ENCODE measurements around the gene PALD1.

The PALD1 gene

DNA sequence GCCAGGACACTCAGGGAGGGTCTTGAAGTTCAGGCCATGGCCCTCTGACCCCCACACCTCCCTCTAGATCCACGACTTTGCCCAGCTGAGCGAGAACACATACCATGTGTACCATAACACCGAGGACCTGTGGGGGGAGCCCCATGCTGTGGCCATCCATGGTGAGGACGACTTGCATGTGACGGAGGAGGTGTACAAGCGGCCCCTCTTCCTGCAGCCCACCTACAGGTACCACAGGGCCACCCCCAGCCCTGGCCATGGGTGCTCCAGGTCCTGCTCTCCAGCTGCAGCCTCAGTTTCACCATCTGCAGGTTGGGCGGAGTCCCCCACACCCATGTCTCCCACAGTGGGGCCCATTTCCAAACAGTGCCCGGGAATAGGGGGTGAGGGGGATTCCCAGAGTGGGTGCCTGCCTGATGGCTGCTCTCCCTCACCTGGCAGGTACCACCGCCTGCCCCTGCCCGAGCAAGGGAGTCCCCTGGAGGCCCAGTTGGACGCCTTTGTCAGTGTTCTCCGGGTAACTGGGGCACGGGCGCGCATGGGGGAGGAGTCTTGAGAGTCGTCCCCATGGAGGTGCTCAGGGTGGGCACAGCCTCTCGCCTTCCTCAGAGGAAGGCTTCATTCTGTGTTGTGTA, 54.1 kb downstream of the PALD1 start:
- H3K79me2 ChIP-seq (ENCODE audit: control insufficient read depth, low read length): no peaks in the 10 kb centered on the region
- H3F3A ChIP-seq (ENCODE audit: control insufficient read depth, insufficient read depth): peaks cover 8% of the 10 kb centered on the region
- H3K9me3 ChIP-seq (ENCODE audit: control insufficient read depth, insufficient read depth, low read length): no peaks in the 10 kb centered on the region
- H3K4me3 ChIP-seq (ENCODE audit: low read length): no peak overlapping the region
- no peak for TF ChIP-seq EZH2phosphoT487 (IDR thresholded peaks at IDR 0.05; ENCODE audit: borderline replicate concordance, low read length)
- TF ChIP-seq, protein P1, sequence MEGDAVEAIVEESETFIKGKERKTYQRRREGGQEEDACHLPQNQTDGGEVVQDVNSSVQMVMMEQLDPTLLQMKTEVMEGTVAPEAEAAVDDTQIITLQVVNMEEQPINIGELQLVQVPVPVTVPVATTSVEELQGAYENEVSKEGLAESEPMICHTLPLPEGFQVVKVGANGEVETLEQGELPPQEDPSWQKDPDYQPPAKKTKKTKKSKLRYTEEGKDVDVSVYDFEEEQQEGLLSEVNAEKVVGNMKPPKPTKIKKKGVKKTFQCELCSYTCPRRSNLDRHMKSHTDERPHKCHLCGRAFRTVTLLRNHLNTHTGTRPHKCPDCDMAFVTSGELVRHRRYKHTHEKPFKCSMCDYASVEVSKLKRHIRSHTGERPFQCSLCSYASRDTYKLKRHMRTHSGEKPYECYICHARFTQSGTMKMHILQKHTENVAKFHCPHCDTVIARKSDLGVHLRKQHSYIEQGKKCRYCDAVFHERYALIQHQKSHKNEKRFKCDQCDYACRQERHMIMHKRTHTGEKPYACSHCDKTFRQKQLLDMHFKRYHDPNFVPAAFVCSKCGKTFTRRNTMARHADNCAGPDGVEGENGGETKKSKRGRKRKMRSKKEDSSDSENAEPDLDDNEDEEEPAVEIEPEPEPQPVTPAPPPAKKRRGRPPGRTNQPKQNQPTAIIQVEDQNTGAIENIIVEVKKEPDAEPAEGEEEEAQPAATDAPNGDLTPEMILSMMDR (IDR thresholded peaks at IDR 0.05; ENCODE audit: low read depth, low read length, poor library complexity, severe bottlenecking): no peak
- H3K4me2 ChIP-seq (ENCODE audit: low read length): no peak overlapping the region
- no peaks in the 10 kb centered on the region for H3K9me2 ChIP-seq (replicated peaks; ENCODE audit: control insufficient read depth, low read length)
- peaks cover 22% of the 10 kb centered on the region for H3K4me1 ChIP-seq (ENCODE audit: control insufficient read depth, low read length)
- H4K20me1 ChIP-seq (ENCODE audit: control insufficient read depth, insufficient read depth, low read depth, low read length): no peaks in the 10 kb centered on the region
- H3K27ac ChIP-seq (ENCODE audit: low read depth, low read length): no peak overlapping the region
- no peaks in the 10 kb centered on the region for H3K27me3 ChIP-seq (ENCODE audit: control insufficient read depth, low read length)
- H3K36me3 ChIP-seq (ENCODE audit: control insufficient read depth, low read length): peaks cover 56% of the 10 kb centered on the region

- Histone ChIP-seq H4K20me1 (ENCODE audit: control insufficient read depth, insufficient read depth, low read depth, low read length) (no peaks in the 10 kb centered on the region), H3K79me2 (ENCODE audit: control insufficient read depth, low read length) (no peaks in the 10 kb centered on the region), H3F3A (ENCODE audit: control insufficient read depth, insufficient read depth) (peaks cover 8% of the 10 kb centered on the region), H3K4me3 (ENCODE audit: low read length) (no peak overlapping the region), H3K4me2 (ENCODE audit: low read length) (no peak overlapping the region), H3K27me3 (ENCODE audit: control insufficient read depth, low read length) (no peaks in the 10 kb centered on the region), H3K36me3 (ENCODE audit: control insufficient read depth, low read length) (peaks cover 61% of the 10 kb centered on the region), H3K9me3 (ENCODE audit: control insufficient read depth, insufficient read depth, low read length) (no peaks in the 10 kb centered on the region), H3K9me2 (replicated peaks; ENCODE audit: control insufficient read depth, low read length) (no peaks in the 10 kb centered on the region), H3K27ac (ENCODE audit: low read depth, low read length) (no peak overlapping the region), H3K4me1 (ENCODE audit: control insufficient read depth, low read length) (peaks cover 22% of the 10 kb centered on the region)
- no peak for TF ChIP-seq EZH2phosphoT487 (IDR thresholded peaks at IDR 0.05; ENCODE audit: borderline replicate concordance, low read length)
- TF ChIP-seq, protein P1 (IDR thresholded peaks at IDR 0.05; ENCODE audit: low read depth, low read length, poor library complexity, severe bottlenecking): no peak
Observed at GRCh38 chr10:70533189-70533558, 54.6 kb downstream of the PALD1 start.

DNA sequence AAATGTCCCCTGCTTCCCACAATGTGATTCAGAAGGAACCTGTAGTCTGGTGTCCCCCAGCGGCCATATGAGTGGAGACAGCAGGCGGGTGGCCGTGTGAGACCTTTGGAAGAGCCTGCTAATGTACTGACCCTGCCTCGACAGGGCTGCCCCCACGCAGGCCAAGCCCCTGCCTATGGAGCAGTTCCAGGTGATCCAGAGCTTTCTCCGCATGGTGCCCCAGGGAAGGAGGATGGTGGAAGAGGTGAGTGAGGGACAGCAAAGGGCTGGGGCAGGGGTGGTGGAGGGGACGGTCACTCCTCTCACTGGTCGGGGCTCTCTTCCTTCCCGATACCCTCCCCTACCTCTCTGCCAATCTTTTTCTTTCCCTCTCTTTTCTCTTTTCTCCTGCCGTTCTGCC, 55.7 kb downstream of the PALD1 start:
- H3F3A ChIP-seq (ENCODE audit: control insufficient read depth, insufficient read depth): peaks cover 8% of the 10 kb centered on the region
- no peaks in the 10 kb centered on the region for H3K9me3 ChIP-seq (ENCODE audit: control insufficient read depth, insufficient read depth, low read length)
- H3K27me3 ChIP-seq (ENCODE audit: control insufficient read depth, low read length): no peaks in the 10 kb centered on the region
- H3K79me2 ChIP-seq (ENCODE audit: control insufficient read depth, low read length): no peaks in the 10 kb centered on the region
- peaks cover 64% of the 10 kb centered on the region for H3K36me3 ChIP-seq (ENCODE audit: control insufficient read depth, low read length)
- TF ChIP-seq, protein P1 (IDR thresholded peaks at IDR 0.05; ENCODE audit: low read depth, low read length, poor library complexity, severe bottlenecking): no peak
- TF ChIP-seq EZH2phosphoT487 (IDR thresholded peaks at IDR 0.05; ENCODE audit: borderline replicate concordance, low read length): no peak
- no peaks in the 10 kb centered on the region for H4K20me1 ChIP-seq (ENCODE audit: control insufficient read depth, insufficient read depth, low read depth, low read length)
- H3K9me2 ChIP-seq (replicated peaks; ENCODE audit: control insufficient read depth, low read length): no peaks in the 10 kb centered on the region
- no peak overlapping the region for H3K4me2 ChIP-seq (ENCODE audit: low read length)
- no peak overlapping the region for H3K27ac ChIP-seq (ENCODE audit: low read depth, low read length)
- H3K4me3 ChIP-seq (ENCODE audit: low read length): no peak overlapping the region
- H3K4me1 ChIP-seq (ENCODE audit: control insufficient read depth, low read length): peaks cover 22% of the 10 kb centered on the region

All from DOHH2 (cell line).